GM21737 (cell line): Measurements from ENCODE around the gene SCT.

Source experiments
- ATAC-seq: cut with Tn5 transposase; IDR thresholded peaks from one replicate; pipeline ENCODE4 v1.9.1; 2021; ENCODE audit warnings: mild to moderate bottlenecking, moderate library complexity; ENCODE audit not compliant: unreplicated experiment

Gene SCT

GRCh38 chr11:643849-644738 lies 17.1 kb upstream of the SCT start:
- ATAC-seq: no peak

GRCh38 chr11:643366-643765 lies 16.4 kb upstream of the SCT start:
- ATAC-seq: no peak

GRCh38 chr11:641806-642370 lies 14.9 kb upstream of the SCT start:
- ATAC-seq: no peak

GRCh38 chr11:640021-640706 lies 13.2 kb upstream of the SCT start:
- no peak for ATAC-seq

- ATAC-seq: no peak
Measured at GRCh38 chr11:639332-639955, 12.5 kb upstream of the SCT start.

- ATAC-seq: no peak
Measured at GRCh38 chr11:638631-639331, 11.8 kb upstream of the SCT start.

- no peak for ATAC-seq
Measured at GRCh38 chr11:637593-638521, 10.9 kb upstream of the SCT start.

- no peak for ATAC-seq
Measured at GRCh38 chr11:637333-637592, 10.3 kb upstream of the SCT start.

- no peak for ATAC-seq
Measured at GRCh38 chr11:636511-637332, 9.7 kb upstream of the SCT start, which contains the start of gene DRD4. Gene DRD4, plus strand, starts transcription at chr11:637269. Its CDS starts 36 bp downstream, at chr11:637305.

GRCh38 chr11:635945-636510 lies 9.0 kb upstream of the SCT start:
- no peak for ATAC-seq

GRCh38 chr11:630871-631270 lies 3.9 kb upstream of the SCT start:
- ATAC-seq: no peak

GRCh38 chr11:629237-629583 lies 2.2 kb upstream of the SCT start:
- ATAC-seq: no peak

- no peak for ATAC-seq
Measured at GRCh38 chr11:628056-628455, 1.1 kb upstream of the SCT start.

GRCh38 chr11:627308-627576 lies 261 bp upstream of the SCT start:
- ATAC-seq: no peak

GRCh38 chr11:625636-626268 lies 1.2 kb downstream of the SCT start:
- ATAC-seq: no peak

GRCh38 chr11:624705-625635 lies 2.0 kb downstream of the SCT start, which contains the start of gene CDHR5:
Gene CDHR5, minus strand, starts transcription at chr11:624955. Its CDS starts 53 bp downstream, at chr11:624902.
- ATAC-seq: no peak

GRCh38 chr11:623999-624704 lies 2.8 kb downstream of the SCT start:
- no peak for ATAC-seq
